ENCODE data around the gene FAAP100.

FAAP100 gene

GRCh38 chr17:81539571-81539900, 12.6 kb downstream of the FAAP100 start:
- Histone ChIP-seq H3K27ac (replicated peaks) (no peak overlapping the region), H3K27me3 (ENCODE audit: insufficient read depth, poor library complexity, severe bottlenecking) (peaks cover 14% of the 10 kb centered on the region), H3K4me3 (replicated peaks; ENCODE audit: insufficient read depth, low read length) (no peak overlapping the region)
- DNase-seq (ENCODE audit: low read depth in 1 of 2, low spot score in 1 of 2): no peak
- TF ChIP-seq, protein P1, sequence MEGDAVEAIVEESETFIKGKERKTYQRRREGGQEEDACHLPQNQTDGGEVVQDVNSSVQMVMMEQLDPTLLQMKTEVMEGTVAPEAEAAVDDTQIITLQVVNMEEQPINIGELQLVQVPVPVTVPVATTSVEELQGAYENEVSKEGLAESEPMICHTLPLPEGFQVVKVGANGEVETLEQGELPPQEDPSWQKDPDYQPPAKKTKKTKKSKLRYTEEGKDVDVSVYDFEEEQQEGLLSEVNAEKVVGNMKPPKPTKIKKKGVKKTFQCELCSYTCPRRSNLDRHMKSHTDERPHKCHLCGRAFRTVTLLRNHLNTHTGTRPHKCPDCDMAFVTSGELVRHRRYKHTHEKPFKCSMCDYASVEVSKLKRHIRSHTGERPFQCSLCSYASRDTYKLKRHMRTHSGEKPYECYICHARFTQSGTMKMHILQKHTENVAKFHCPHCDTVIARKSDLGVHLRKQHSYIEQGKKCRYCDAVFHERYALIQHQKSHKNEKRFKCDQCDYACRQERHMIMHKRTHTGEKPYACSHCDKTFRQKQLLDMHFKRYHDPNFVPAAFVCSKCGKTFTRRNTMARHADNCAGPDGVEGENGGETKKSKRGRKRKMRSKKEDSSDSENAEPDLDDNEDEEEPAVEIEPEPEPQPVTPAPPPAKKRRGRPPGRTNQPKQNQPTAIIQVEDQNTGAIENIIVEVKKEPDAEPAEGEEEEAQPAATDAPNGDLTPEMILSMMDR (IDR thresholded peaks at IDR 0.05; ENCODE audit: insufficient read depth, low read length): no peak
- TF ChIP-seq, protein P2, sequence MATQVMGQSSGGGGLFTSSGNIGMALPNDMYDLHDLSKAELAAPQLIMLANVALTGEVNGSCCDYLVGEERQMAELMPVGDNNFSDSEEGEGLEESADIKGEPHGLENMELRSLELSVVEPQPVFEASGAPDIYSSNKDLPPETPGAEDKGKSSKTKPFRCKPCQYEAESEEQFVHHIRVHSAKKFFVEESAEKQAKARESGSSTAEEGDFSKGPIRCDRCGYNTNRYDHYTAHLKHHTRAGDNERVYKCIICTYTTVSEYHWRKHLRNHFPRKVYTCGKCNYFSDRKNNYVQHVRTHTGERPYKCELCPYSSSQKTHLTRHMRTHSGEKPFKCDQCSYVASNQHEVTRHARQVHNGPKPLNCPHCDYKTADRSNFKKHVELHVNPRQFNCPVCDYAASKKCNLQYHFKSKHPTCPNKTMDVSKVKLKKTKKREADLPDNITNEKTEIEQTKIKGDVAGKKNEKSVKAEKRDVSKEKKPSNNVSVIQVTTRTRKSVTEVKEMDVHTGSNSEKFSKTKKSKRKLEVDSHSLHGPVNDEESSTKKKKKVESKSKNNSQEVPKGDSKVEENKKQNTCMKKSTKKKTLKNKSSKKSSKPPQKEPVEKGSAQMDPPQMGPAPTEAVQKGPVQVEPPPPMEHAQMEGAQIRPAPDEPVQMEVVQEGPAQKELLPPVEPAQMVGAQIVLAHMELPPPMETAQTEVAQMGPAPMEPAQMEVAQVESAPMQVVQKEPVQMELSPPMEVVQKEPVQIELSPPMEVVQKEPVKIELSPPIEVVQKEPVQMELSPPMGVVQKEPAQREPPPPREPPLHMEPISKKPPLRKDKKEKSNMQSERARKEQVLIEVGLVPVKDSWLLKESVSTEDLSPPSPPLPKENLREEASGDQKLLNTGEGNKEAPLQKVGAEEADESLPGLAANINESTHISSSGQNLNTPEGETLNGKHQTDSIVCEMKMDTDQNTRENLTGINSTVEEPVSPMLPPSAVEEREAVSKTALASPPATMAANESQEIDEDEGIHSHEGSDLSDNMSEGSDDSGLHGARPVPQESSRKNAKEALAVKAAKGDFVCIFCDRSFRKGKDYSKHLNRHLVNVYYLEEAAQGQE (IDR thresholded peaks at IDR 0.05; ENCODE audit: insufficient replicate concordance, low read depth): no peak
- no peak for TF ChIP-seq POLR2AphosphoS5 (IDR thresholded peaks at IDR 0.05; ENCODE audit: low read depth)
- TF ChIP-seq GABPA (IDR thresholded peaks at IDR 0.05; ENCODE audit: low read depth): no peak
- TF ChIP-seq SPI1 (IDR thresholded peaks at IDR 0.05; ENCODE audit: borderline replicate concordance, low read depth): no peak

DNA sequence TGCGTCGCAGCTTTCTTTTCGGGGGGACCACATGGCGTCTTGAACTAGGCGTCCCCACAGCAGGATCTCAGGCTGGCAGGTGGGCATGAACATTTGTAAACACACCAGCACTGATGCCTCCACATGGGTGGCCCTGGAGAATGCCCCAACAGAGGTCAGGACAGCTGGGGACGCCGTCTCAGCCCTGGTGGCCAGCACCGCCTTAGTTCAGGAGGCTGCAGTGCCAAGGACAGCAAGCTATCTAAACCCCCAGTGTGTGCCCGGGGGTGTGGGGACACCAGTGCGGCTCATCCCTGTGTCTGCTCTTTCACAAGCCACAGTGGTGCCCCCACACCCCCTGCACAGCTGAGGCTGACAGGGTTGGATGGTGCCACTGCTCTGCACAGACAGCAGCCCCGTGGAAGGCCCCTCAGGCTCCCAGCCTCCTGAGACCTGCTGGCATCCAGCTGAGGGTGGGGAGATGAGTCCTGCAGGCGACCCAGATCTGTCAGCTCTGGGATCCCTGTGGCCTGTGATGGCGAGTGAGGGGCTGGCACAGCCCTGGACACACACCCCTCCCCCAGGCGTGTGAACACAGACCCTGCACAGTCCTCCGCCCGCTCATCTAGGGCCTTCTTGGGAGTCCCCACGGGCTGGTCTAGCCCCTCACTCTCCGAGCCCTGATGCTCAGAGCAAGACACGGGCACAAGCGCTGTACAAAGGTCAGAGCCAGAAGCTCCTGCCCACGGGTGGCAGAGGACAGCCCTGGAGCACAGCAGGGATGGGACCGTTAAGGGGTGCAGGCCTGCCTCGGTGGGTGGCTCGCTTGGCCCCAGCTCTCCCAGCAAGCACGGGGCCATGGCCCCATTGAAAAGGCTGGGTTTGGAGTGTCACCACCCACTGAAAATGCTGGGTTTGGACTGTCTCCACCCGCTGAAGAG, 13.2 kb downstream of the FAAP100 start:
- Histone ChIP-seq H3K27me3 (ENCODE audit: insufficient read depth, poor library complexity, severe bottlenecking) (peaks cover 14% of the 10 kb centered on the region), H3K27ac (replicated peaks) (no peak overlapping the region), H3K4me3 (replicated peaks; ENCODE audit: insufficient read depth, low read length) (no peak overlapping the region)
- TF ChIP-seq, protein P1 (IDR thresholded peaks at IDR 0.05; ENCODE audit: insufficient read depth, low read length): no peak
- TF ChIP-seq SPI1 (IDR thresholded peaks at IDR 0.05; ENCODE audit: borderline replicate concordance, low read depth) (no peak), GABPA (IDR thresholded peaks at IDR 0.05; ENCODE audit: low read depth) (no peak), POLR2AphosphoS5 (IDR thresholded peaks at IDR 0.05; ENCODE audit: low read depth) (no peak)
- TF ChIP-seq, protein P2 (IDR thresholded peaks at IDR 0.05; ENCODE audit: insufficient replicate concordance, low read depth): no peak
- DNase-seq (ENCODE audit: low read depth in 1 of 2, low spot score in 1 of 2): no peak

- TF ChIP-seq, protein P2 (IDR thresholded peaks at IDR 0.05; ENCODE audit: insufficient replicate concordance, low read depth): no peak
- TF ChIP-seq GABPA (IDR thresholded peaks at IDR 0.05; ENCODE audit: low read depth) (no peak), POLR2AphosphoS5 (IDR thresholded peaks at IDR 0.05; ENCODE audit: low read depth) (no peak; the same call in 1 of the 2 replicates), SPI1 (IDR thresholded peaks at IDR 0.05; ENCODE audit: borderline replicate concordance, low read depth) (no peak)
- TF ChIP-seq, protein P1 (IDR thresholded peaks at IDR 0.05; ENCODE audit: insufficient read depth, low read length): no peak
- DNase-seq (ENCODE audit: low read depth in 1 of 2, low spot score in 1 of 2): no peak
- Histone ChIP-seq H3K4me3 (replicated peaks; ENCODE audit: insufficient read depth, low read length) (no peak overlapping the region), H3K27me3 (ENCODE audit: insufficient read depth, poor library complexity, severe bottlenecking) (peaks cover 14% of the 10 kb centered on the region), H3K27ac (replicated peaks) (no peak overlapping the region)
Observed at GRCh38 chr17:81537856-81538555, 14.1 kb downstream of the FAAP100 start.

Data from HL-60 (cell line).